GM23248 (cell line): ENCODE measurements around the gene SLC13A1.

Source experiments
- EZH2 ChIP-seq: fragments of 200-600 bp; sonication (generic); IDR thresholded peaks from 2 replicates; pipeline ENCODE4 v1.6.1; 2018; ENCODE audit warnings: antibody characterized with exemption, mild to moderate bottlenecking; ENCODE audit not compliant: insufficient read depth, poor library complexity, severe bottlenecking
- EZH2phosphoT487 ChIP-seq: fragments of 200-600 bp; sonication (generic); IDR thresholded peaks from 2 replicates; pipeline ENCODE4 v1.6.1; 2018; ENCODE audit warnings: antibody characterized with exemption, moderate library complexity, mild to moderate bottlenecking, low read depth; ENCODE audit not compliant: insufficient read depth

GRCh38 chr7:123079021-123079420, 120.7 kb downstream of the SLC13A1 start:
- TF ChIP-seq EZH2 (no peak), EZH2phosphoT487 (no peak)
